ENCODE measurements around the gene RGS10. TPM values are rescaled to one million over a fixed set of nuclear protein-coding genes. Genes with fewer than 3 reads are reported as not detected.

Gene RGS10
- total and polyA plus RNA-seq, 9 of the 15 experiments (the other 6 are each of a cell fraction or from before 2014, with no cell fraction given), result 31.9 to 123 (median 62.1) TPM

DNA sequence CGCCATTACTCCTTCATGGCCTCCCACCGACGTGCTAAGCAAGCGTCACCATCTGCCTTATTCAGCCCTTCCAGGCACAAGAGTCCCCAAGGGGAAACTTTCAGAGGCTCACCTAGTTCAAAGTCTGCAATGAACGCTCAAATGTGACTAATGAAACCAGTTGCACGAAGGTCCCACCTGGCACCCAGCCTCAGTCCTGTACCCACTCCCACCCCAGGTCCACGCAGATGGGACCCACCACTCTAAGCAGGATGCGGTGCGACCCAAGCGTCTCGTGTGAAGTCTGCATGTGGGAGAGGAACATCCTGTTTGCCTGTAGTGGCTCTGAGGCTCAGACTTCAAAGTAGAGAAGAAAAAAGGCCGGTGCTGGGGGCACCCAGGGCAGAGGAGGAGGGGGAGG is 40.3 kb downstream of the RGS10 start:
- ChIA-PET POLR2A (no interaction called here), CTCF (ENCODE audit: low intra/inter-chr PET ratio) (no interaction called here)
- ATAC-seq, result no peak
- Histone ChIP-seq H3K4me3 (no peak overlapping the region), H3K4me1 (replicated peaks in 1 of 2; ENCODE audit: control insufficient read depth in 2 of 2, insufficient read depth in 2 of 2, low read length in 2 of 2) (no peaks in the 10 kb centered on the region; a peak in 1 of 5 replicates), H3K36me3 (ENCODE audit: control insufficient read depth, insufficient read depth, low read length) (peaks cover 42% of the 10 kb centered on the region; the same call in 2 of the 3 replicates), H3K79me2 (ENCODE audit: control insufficient read depth, insufficient read depth, low read length) (no peaks in the 10 kb centered on the region), H3K9me1 (ENCODE audit: control insufficient read depth, insufficient read depth, low read length) (no peaks in the 10 kb centered on the region), H3K27me3 (ENCODE audit: control insufficient read depth in 2 of 2, insufficient read depth in 2 of 2, low read length in 2 of 2) (no peaks in the 10 kb centered on the region), H4K20me1 (replicated peaks; ENCODE audit: control insufficient read depth, insufficient read depth, low read length) (no peaks in the 10 kb centered on the region), H3K9ac (ENCODE audit: insufficient read depth in 1 of 2, low read depth in 2 of 2, low read length in 2 of 2) (no peak overlapping the region), H3K4me2 (ENCODE audit: insufficient read depth, low read length) (no peak overlapping the region), H3K9me3 (replicated peaks; ENCODE audit: control insufficient read depth, insufficient read depth, low read depth, low read length) (no peaks in the 10 kb centered on the region), H3K27ac (ENCODE audit: extremely low read depth, low read depth, low read length) (no peak overlapping the region), H2AFZ (ENCODE audit: low read depth, low read length) (no peak overlapping the region)
- DNase-seq (ENCODE audit: extremely low read depth in 1 of 4, low spot score in 3 of 4), result no peak
- no peak for FAIRE-seq
- intact Hi-C loops (cut with micrococcal nuclease) (no loop called here), in situ Hi-C loops (cut with MboI) (no loop called here)
- 90% methylated on average over 8 of the region's 12 CpGs for WGBS (ENCODE audit: insufficient coverage, low coverage, missing lambda C conversion rate)
- BruUV-seq (replicated peaks), result no TSS peak
- no peak for TF ChIP-seq RNF2 (IDR thresholded peaks at IDR 0.05)
- no peak for TF ChIP-seq SLC30A9 (CRISPR knock-in tag; IDR thresholded peaks at IDR 0.05)
- no peak for TF ChIP-seq ARHGAP35 (IDR thresholded peaks at IDR 0.05; ENCODE audit: partially characterized antibody)
- TF ChIP-seq, protein P1, sequence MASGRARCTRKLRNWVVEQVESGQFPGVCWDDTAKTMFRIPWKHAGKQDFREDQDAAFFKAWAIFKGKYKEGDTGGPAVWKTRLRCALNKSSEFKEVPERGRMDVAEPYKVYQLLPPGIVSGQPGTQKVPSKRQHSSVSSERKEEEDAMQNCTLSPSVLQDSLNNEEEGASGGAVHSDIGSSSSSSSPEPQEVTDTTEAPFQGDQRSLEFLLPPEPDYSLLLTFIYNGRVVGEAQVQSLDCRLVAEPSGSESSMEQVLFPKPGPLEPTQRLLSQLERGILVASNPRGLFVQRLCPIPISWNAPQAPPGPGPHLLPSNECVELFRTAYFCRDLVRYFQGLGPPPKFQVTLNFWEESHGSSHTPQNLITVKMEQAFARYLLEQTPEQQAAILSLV (tag; IDR thresholded peaks at IDR 0.05), result no peak
- no peak for TF ChIP-seq XRCC3 (IDR thresholded peaks at IDR 0.05)

DNA sequence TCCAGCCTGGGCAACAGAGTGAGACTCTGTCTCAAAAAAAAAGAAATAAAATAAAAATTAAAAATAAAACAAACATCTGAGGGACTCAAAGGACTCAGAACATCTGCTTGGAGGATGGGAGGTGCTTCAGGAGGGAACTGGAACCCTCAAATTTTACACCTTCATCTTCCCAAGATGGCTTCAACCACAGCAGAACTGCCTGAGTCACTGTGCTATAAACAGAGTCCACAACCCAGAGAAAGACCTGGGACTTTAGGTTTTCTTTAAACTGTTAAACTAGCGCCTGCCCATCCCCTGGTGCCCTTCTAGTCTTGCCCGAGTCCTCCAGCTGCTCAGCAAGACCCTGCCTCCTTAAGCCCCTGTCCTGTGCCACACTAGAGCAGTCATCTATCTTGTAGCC is 40.8 kb downstream of the RGS10 start:
- intact Hi-C loops (cut with micrococcal nuclease), result no loop called here
- CTCF ChIA-PET (ENCODE audit: low intra/inter-chr PET ratio), result no interaction called here
- no peak for DNase-seq (ENCODE audit: extremely low read depth in 1 of 4, low spot score in 3 of 4)
- TF ChIP-seq, protein P2, sequence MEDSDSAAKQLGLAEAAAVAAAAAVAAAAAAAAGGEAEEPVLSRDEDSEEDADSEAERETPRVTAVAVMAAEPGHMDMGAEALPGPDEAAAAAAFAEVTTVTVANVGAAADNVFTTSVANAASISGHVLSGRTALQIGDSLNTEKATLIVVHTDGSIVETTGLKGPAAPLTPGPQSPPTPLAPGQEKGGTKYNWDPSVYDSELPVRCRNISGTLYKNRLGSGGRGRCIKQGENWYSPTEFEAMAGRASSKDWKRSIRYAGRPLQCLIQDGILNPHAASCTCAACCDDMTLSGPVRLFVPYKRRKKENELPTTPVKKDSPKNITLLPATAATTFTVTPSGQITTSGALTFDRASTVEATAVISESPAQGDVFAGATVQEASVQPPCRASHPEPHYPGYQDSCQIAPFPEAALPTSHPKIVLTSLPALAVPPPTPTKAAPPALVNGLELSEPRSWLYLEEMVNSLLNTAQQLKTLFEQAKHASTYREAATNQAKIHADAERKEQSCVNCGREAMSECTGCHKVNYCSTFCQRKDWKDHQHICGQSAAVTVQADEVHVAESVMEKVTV (CRISPR knock-in tag; IDR thresholded peaks at IDR 0.05), result no peak
- TF ChIP-seq, protein P3, sequence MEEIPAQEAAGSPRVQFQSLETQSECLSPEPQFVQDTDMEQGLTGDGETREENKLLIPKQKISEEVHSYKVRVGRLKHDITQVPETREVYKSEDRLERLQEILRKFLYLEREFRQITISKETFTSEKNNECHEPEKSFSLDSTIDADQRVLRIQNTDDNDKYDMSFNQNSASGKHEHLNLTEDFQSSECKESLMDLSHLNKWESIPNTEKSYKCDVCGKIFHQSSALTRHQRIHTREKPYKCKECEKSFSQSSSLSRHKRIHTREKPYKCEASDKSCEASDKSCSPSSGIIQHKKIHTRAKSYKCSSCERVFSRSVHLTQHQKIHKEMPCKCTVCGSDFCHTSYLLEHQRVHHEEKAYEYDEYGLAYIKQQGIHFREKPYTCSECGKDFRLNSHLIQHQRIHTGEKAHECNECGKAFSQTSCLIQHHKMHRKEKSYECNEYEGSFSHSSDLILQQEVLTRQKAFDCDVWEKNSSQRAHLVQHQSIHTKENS (CRISPR knock-in tag; IDR thresholded peaks at IDR 0.05), result no peak
- TF ChIP-seq HDAC8 (tag; IDR thresholded peaks at IDR 0.05) (no peak), TCF7L2 (IDR thresholded peaks at IDR 0.05; ENCODE audit: low read depth, low read length) (no peak), FOXJ3 (CRISPR knock-in tag; IDR thresholded peaks at IDR 0.05) (no peak), ZBED1 (IDR thresholded peaks at IDR 0.05) (no peak), TEAD2 (tag; IDR thresholded peaks at IDR 0.05) (no peak), ZNF134 (CRISPR knock-in tag; conservative IDR thresholded peaks at IDR 0.05) (no peak), ZNF324 (CRISPR knock-in tag; IDR thresholded peaks at IDR 0.05) (no peak), ZNF75A (CRISPR knock-in tag; IDR thresholded peaks at IDR 0.05) (no peak), KDM5B (IDR thresholded peaks at IDR 0.05; ENCODE audit: insufficient replicate concordance, low read depth, low read length) (no peak)

More for the DNA sequence above, 40.8 kb downstream of the RGS10 start:
- POLR2A ChIA-PET, result no interaction called here
- no peak overlapping the region for H3K27ac ChIP-seq (ENCODE audit: extremely low read depth, low read depth, low read length)
- in situ Hi-C loops (cut with MboI), result no loop called here
- no peak overlapping the region for H2AFZ ChIP-seq (ENCODE audit: low read depth, low read length)
- no TSS peak for BruUV-seq (replicated peaks)
- peaks cover 42% of the 10 kb centered on the region; the same call in 2 of the 3 replicates for H3K36me3 ChIP-seq (ENCODE audit: control insufficient read depth, insufficient read depth, low read length)
- no peaks in the 10 kb centered on the region for H3K79me2 ChIP-seq (ENCODE audit: control insufficient read depth, insufficient read depth, low read length)
- H3K27me3 ChIP-seq (ENCODE audit: control insufficient read depth in 2 of 2, insufficient read depth in 2 of 2, low read length in 2 of 2), result no peaks in the 10 kb centered on the region
- no peak overlapping the region for H3K9ac ChIP-seq (ENCODE audit: insufficient read depth in 1 of 2, low read depth in 2 of 2, low read length in 2 of 2)
- ATAC-seq (no peak), FAIRE-seq (no peak)
- 81% methylated on average over 2 of the region's 2 CpGs for WGBS (ENCODE audit: insufficient coverage, low coverage, missing lambda C conversion rate)
- H4K20me1 ChIP-seq (replicated peaks; ENCODE audit: control insufficient read depth, insufficient read depth, low read length), result no peaks in the 10 kb centered on the region
- no peaks in the 10 kb centered on the region for H3K9me3 ChIP-seq (replicated peaks; ENCODE audit: control insufficient read depth, insufficient read depth, low read depth, low read length)
- no peaks in the 10 kb centered on the region for H3K9me1 ChIP-seq (ENCODE audit: control insufficient read depth, insufficient read depth, low read length)
- H3K4me2 ChIP-seq (ENCODE audit: insufficient read depth, low read length), result no peak overlapping the region
- H3K4me3 ChIP-seq, result no peak overlapping the region
- no peaks in the 10 kb centered on the region; a peak in 1 of 5 replicates for H3K4me1 ChIP-seq (replicated peaks in 1 of 2; ENCODE audit: control insufficient read depth in 2 of 2, insufficient read depth in 2 of 2, low read length in 2 of 2)
